Uterus (tissue), 2 donors: ENCODE measurements around the gene TMEM151A.
"Not testable (repeated sequence)": the region's sequence is repeated elsewhere in the genome, so short reads cannot be mapped to it uniquely, and the experiment has no call there.

Experiments used
- POLR2A ChIP-seq, 2 donors: fragments of 450-650 bp; IDR thresholded peaks; one replicate each; pipeline ENCODE4 v1.6.1; 2016; ENCODE audit warnings: antibody characterized with exemption in 2 of 2, mild to moderate bottlenecking in 1 of 2, moderate library complexity in 1 of 2
- TF ChIP-seq, protein P1 (sequence below), 4 experiments: fragments of 200-600 bp in 2 of 4; fragments of 450-650 bp in 2 of 4; sonication (generic) in 2 of 4; IDR thresholded peaks; one replicate each; pipeline ENCODE4 v1.5.1; 2016 to 2019; ENCODE audit warnings: antibody characterized with exemption in 4 of 4, mild to moderate bottlenecking in 2 of 4, moderate library complexity in 1 of 4

DNA sequence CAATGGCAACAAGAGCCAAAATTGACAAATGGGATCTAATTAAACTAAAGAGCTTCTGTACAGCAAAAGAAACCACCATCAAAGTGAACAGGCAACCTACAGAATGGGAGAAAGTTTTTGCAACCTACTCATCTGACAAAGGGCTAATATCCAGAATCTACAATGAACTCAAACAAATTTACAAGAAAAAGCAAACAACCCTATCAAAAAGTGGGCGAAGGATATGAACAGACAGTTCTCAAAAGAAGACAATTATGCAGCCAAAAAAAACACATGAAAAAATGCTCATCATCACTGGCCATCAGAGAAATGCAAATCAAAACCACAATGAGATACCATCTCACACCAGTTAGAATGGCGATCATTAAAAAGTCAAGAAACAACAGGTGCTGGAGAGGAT, 28.6 kb downstream of the TMEM151A start:
- TF ChIP-seq, protein P1, sequence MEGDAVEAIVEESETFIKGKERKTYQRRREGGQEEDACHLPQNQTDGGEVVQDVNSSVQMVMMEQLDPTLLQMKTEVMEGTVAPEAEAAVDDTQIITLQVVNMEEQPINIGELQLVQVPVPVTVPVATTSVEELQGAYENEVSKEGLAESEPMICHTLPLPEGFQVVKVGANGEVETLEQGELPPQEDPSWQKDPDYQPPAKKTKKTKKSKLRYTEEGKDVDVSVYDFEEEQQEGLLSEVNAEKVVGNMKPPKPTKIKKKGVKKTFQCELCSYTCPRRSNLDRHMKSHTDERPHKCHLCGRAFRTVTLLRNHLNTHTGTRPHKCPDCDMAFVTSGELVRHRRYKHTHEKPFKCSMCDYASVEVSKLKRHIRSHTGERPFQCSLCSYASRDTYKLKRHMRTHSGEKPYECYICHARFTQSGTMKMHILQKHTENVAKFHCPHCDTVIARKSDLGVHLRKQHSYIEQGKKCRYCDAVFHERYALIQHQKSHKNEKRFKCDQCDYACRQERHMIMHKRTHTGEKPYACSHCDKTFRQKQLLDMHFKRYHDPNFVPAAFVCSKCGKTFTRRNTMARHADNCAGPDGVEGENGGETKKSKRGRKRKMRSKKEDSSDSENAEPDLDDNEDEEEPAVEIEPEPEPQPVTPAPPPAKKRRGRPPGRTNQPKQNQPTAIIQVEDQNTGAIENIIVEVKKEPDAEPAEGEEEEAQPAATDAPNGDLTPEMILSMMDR (IDR thresholded peaks at IDR 0.05): not testable (repeated sequence)
- not testable (repeated sequence) for TF ChIP-seq POLR2A (IDR thresholded peaks at IDR 0.05)
